Thyroid gland (tissue), 4 donors: Measurements from ENCODE around the gene XPO1.

Experiments used
- CTCF ChIP-seq, 6 experiments: fragments of 200-600 bp in 3 of 6; fragments of 450-650 bp in 3 of 6; sonication (generic) in 3 of 6; IDR thresholded peaks; one replicate each; pipeline ENCODE4 v1.5.1; 2016 to 2019; ENCODE audit warnings: antibody characterized with exemption in 6 of 6, mild to moderate bottlenecking in 2 of 6, inconsistent platforms in 1 of 6, moderate library complexity in 1 of 6
- POLR2A ChIP-seq, 2 donors: fragments of 450-650 bp; IDR thresholded peaks; one replicate each; pipeline ENCODE4 v1.6.1; 2017; ENCODE audit warnings: antibody characterized with exemption in 2 of 2, mild to moderate bottlenecking in 2 of 2, moderate library complexity in 1 of 2

GRCh38 chr2:61438670-61439069 is 99.5 kb downstream of the XPO1 start:
- TF ChIP-seq POLR2A (IDR thresholded peaks at IDR 0.05), result no peak
- no peak for TF ChIP-seq CTCF (IDR thresholded peaks at IDR 0.05)
